GM20431 (cell line): Measurements from ENCODE around the gene H19.

ENCODE experiments used
- in situ Hi-C: fragments of 300-500 bp; cut with MseI, MboI; formaldehyde crosslinking; loops from one replicate; pipeline ENCODE4 v1.15.0; 2020; ENCODE audit warnings: low sequenced_read_pairs; ENCODE audit not compliant: unreplicated experiment

H19 gene

GRCh38 chr11:1987024-1987423 lies 10.6 kb downstream of the H19 start:
- in situ Hi-C loops: no loop called here

GRCh38 chr11:1983601-1983961 lies 14.1 kb downstream of the H19 start:
- in situ Hi-C loops: no loop called here

GRCh38 chr11:1982873-1983600 lies 14.6 kb downstream of the H19 start:
- in situ Hi-C loops: no loop called here

GRCh38 chr11:1979607-1980006 lies 18.0 kb downstream of the H19 start:
- in situ Hi-C loops: no loop called here

GRCh38 chr11:1978720-1979473 lies 18.7 kb downstream of the H19 start:
- in situ Hi-C loops: no loop called here

GRCh38 chr11:1975185-1975584 lies 22.5 kb downstream of the H19 start:
- in situ Hi-C loops: no loop called here

GRCh38 chr11:1970956-1971355 lies 26.7 kb downstream of the H19 start:
- in situ Hi-C loops: no loop called here

- in situ Hi-C loops: no loop called here
Observed at GRCh38 chr11:1969776-1970175, 27.9 kb downstream of the H19 start.

- in situ Hi-C loops: no loop called here
Observed at GRCh38 chr11:1969035-1969434, 28.6 kb downstream of the H19 start.

- in situ Hi-C loops: no loop called here
Observed at GRCh38 chr11:1968454-1969002, 29.1 kb downstream of the H19 start.

- in situ Hi-C loops: no loop called here
Observed at GRCh38 chr11:1967641-1968225, 29.9 kb downstream of the H19 start.

GRCh38 chr11:1966531-1966930 lies 31.1 kb downstream of the H19 start:
- in situ Hi-C loops: no loop called here

- in situ Hi-C loops: no loop called here
Observed at GRCh38 chr11:1964955-1965354, 32.7 kb downstream of the H19 start.

GRCh38 chr11:1964348-1964747 lies 33.3 kb downstream of the H19 start:
- in situ Hi-C loops: no loop called here

GRCh38 chr11:1963864-1964263 lies 33.8 kb downstream of the H19 start:
- in situ Hi-C loops: no loop called here

- in situ Hi-C loops: no loop called here
Observed at GRCh38 chr11:1959786-1960185, 37.9 kb downstream of the H19 start.

GRCh38 chr11:1958367-1958766 lies 39.3 kb downstream of the H19 start:
- in situ Hi-C loops: no loop called here

GRCh38 chr11:1953489-1954266 lies 44.0 kb downstream of the H19 start:
- in situ Hi-C loops: no loop called here

GRCh38 chr11:1952806-1953482 lies 44.7 kb downstream of the H19 start:
- in situ Hi-C loops: no loop called here

- in situ Hi-C loops: no loop called here
Observed at GRCh38 chr11:1949922-1950321, 47.7 kb downstream of the H19 start.
